Nephron progenitor cell (in vitro differentiated cells): Measurements from ENCODE around the gene ZMIZ1.

ENCODE experiments used
- DNase-seq: peaks from one replicate; pipeline ENCODE4 v3.0.0; 2021
- H3K27ac Mint-ChIP-seq: 2 replicates; pipeline ENCODE4 v1.8.0; 2021; ENCODE audit warnings: mild to moderate bottlenecking, moderate library complexity, mixed read lengths
- H3K27me3 Mint-ChIP-seq: 2 replicates; pipeline ENCODE4 v1.8.0; 2021; ENCODE audit warnings: mild to moderate bottlenecking, low read depth, mixed read lengths; ENCODE audit not compliant: poor library complexity
- H3K36me3 Mint-ChIP-seq: 2 replicates; pipeline ENCODE4 v1.8.0; 2021; ENCODE audit warnings: low read depth, mixed read lengths
- H3K4me1 Mint-ChIP-seq: 2 replicates; pipeline ENCODE4 v1.8.0; 2021; ENCODE audit warnings: mixed read lengths
- H3K4me3 Mint-ChIP-seq: 2 replicates; pipeline ENCODE4 v1.8.0; 2021; ENCODE audit warnings: mild to moderate bottlenecking, moderate library complexity, mixed read lengths
- H3K9me3 Mint-ChIP-seq: 2 replicates; pipeline ENCODE4 v1.8.0; 2021; ENCODE audit warnings: mild to moderate bottlenecking, moderate library complexity, mixed read lengths
- TF ChIP-seq, protein P1 (sequence below): fragments of 200-600 bp; sonication (generic); IDR thresholded peaks from 2 replicates; pipeline ENCODE4 v1.5.0; 2021; ENCODE audit warnings: antibody characterized with exemption

The ZMIZ1 gene

GRCh38 chr10:79285315-79286197 lies 216.8 kb downstream of the ZMIZ1 start:
- Mint-ChIP-seq H3K9me3 (no peaks in the 10 kb centered on the region), H3K27ac (peak overlapping the region; percentile 68), H3K4me3 (no peak overlapping the region), H3K4me1 (peaks cover 40% of the 10 kb centered on the region), H3K36me3 (peaks cover 28% of the 10 kb centered on the region), H3K27me3 (peaks cover 6% of the 10 kb centered on the region)
- TF ChIP-seq, protein P1, sequence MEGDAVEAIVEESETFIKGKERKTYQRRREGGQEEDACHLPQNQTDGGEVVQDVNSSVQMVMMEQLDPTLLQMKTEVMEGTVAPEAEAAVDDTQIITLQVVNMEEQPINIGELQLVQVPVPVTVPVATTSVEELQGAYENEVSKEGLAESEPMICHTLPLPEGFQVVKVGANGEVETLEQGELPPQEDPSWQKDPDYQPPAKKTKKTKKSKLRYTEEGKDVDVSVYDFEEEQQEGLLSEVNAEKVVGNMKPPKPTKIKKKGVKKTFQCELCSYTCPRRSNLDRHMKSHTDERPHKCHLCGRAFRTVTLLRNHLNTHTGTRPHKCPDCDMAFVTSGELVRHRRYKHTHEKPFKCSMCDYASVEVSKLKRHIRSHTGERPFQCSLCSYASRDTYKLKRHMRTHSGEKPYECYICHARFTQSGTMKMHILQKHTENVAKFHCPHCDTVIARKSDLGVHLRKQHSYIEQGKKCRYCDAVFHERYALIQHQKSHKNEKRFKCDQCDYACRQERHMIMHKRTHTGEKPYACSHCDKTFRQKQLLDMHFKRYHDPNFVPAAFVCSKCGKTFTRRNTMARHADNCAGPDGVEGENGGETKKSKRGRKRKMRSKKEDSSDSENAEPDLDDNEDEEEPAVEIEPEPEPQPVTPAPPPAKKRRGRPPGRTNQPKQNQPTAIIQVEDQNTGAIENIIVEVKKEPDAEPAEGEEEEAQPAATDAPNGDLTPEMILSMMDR = no peak
- no peak for DNase-seq

- TF ChIP-seq, protein P1 = no peak
- no peak overlapping the region for H3K4me3 Mint-ChIP-seq
- H3K9me3 Mint-ChIP-seq = no peaks in the 10 kb centered on the region
- H3K4me1 Mint-ChIP-seq = peaks cover 32% of the 10 kb centered on the region
- H3K27me3 Mint-ChIP-seq = peaks cover 6% of the 10 kb centered on the region
- H3K36me3 Mint-ChIP-seq = peaks cover 32% of the 10 kb centered on the region
- no peak for DNase-seq
- peak overlapping the region; percentile 48 for H3K27ac Mint-ChIP-seq
Measured at GRCh38 chr10:79286318-79286951, 217.7 kb downstream of the ZMIZ1 start.

DNA sequence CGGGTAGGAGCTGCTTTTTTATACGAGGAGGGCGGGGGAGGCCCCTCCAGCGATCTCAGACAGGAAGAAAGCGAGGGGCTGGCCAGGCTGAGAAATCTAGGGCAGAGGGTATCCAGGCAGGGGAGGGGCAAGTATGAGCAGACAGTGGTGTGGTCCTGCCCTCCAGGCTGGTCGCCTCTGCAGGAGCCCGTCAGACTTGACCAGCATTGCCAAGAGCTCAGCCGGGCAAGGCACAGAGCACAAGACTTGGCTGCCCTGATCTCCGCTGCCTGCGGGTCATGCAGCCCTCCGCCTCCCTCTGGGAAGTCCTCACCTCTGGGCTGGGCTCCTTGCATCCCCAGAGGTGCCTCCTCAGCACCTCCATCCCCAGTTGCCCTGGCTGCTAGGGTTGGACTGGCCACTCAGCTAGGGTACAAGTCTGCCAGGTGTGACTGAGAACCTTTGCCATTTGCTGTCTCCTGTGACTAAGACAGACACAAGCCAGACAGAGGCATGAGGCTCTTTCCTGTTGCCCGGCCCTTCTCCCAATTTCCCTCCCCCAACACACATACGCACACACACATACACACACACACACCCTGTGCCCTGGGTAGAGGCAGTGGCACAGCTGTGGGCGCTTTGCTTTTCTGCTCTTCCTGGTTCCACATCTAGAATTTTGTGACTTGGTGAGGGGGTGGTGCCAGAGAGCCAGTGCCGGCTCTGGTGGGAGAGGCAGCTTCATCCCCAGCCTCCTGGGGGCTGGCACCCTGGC lies 219.4 kb downstream of the ZMIZ1 start:
- DNase-seq = no peak
- Mint-ChIP-seq H3K36me3 (peaks cover 26% of the 10 kb centered on the region), H3K4me3 (no peak overlapping the region), H3K27ac (peak overlapping the region; percentile 57), H3K9me3 (no peaks in the 10 kb centered on the region), H3K27me3 (no peaks in the 10 kb centered on the region), H3K4me1 (peaks cover 17% of the 10 kb centered on the region)
- TF ChIP-seq, protein P1 = no peak

DNA sequence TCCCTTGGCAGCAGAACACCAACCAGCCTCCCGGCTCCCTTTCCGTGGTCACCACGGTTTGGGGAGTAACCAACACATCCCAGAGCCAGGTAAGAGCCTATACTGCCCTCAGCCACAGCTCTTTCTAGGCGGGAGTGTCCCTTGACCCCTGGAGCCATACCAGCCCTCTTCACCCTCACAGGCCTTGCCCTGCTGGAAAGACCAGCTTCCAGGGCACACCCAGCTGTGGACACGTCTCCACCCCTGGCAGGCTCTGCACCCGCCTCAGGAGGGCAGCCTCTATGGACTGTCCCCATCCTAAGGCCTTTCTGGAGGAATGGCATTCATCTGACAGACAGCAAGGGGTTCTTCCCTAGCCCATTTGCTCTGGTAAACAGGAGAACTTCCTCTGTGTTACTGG lies 221.0 kb downstream of the ZMIZ1 start:
- no peak overlapping the region for H3K27ac Mint-ChIP-seq

DNA sequence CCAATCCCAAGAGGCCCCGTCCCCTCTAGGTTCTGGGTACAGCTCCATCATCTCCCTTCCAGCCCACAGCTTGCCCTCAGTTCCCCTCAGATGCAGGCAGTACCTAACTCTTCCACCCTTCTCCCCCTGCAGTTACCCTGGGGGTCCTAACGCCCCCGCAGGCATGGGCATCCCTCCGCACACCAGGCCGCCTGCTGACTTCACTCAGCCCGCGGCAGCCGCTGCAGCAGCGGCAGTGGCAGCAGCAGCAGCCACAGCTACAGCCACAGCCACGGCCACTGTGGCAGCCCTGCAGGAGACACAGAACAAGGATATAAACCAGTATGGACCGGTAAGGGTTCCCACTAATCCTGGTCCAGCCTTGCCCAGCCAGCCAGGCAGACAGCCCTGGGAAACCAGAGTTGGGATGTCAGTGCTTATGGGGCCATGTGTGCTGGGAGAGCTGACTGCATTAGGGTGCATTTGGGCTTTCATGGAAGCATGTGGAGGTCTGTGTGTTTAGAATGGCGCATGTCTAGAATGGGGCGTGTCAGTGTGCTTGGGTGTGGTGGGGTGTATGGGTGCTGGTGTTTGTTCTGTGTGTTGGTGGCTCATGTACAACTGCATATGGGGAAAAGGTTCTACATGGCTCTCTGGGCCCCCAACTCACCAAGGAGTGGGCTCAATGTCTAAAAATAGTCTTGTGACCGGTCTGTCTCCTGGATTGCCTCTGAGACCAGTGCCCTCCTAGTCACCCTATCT lies 223.4 kb downstream of the ZMIZ1 start:
- H3K4me1 Mint-ChIP-seq = peaks cover 3% of the 10 kb centered on the region
- DNase-seq = no peak
- TF ChIP-seq, protein P1 = no peak
- H3K4me3 Mint-ChIP-seq = no peak overlapping the region
- H3K27me3 Mint-ChIP-seq = no peaks in the 10 kb centered on the region
- no peak overlapping the region for H3K27ac Mint-ChIP-seq
- peaks cover 47% of the 10 kb centered on the region for H3K36me3 Mint-ChIP-seq
- no peaks in the 10 kb centered on the region for H3K9me3 Mint-ChIP-seq

More for the DNA sequence above, 221.0 kb downstream of the ZMIZ1 start:
- no peaks in the 10 kb centered on the region for H3K27me3 Mint-ChIP-seq
- H3K36me3 Mint-ChIP-seq = peaks cover 36% of the 10 kb centered on the region
- H3K4me1 Mint-ChIP-seq = peaks cover 13% of the 10 kb centered on the region
- TF ChIP-seq, protein P1 = no peak
- no peak for DNase-seq
- no peak overlapping the region for H3K4me3 Mint-ChIP-seq
- H3K9me3 Mint-ChIP-seq = no peaks in the 10 kb centered on the region
